DMS153 treated with DMSO at 0.1 percent for 48 hours (cell line): ENCODE measurements around the gene L3MBTL4.
"Not testable (repeated sequence)": the region's sequence is repeated elsewhere in the genome, so short reads cannot be mapped to it uniquely, and the experiment has no call there.

Experiments used
- DNase-seq: peaks from one replicate; lab custom pipeline; 2025; ENCODE audit not compliant: unreplicated experiment; lab: John Stamatoyannopoulos, UW

Gene L3MBTL4

DNA sequence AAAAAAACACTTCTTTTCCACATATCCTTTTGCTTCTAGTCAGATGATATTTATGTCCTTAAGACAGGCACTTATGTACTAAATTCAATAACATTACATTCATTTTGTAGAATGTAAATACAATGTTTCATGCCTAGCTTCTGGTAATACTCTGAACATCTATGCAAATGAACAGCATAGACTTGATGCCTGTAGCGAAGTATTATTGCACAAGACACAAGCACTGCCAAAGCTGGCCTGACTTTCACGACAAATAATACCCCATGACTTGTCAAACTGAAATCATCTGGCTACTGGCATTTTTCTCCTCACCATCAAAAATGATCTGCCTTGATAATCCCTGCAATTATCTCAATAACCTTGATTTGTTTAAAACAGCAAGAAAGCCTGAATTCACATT, 101.3 kb downstream of the L3MBTL4 start:
- no peak for DNase-seq

DNA sequence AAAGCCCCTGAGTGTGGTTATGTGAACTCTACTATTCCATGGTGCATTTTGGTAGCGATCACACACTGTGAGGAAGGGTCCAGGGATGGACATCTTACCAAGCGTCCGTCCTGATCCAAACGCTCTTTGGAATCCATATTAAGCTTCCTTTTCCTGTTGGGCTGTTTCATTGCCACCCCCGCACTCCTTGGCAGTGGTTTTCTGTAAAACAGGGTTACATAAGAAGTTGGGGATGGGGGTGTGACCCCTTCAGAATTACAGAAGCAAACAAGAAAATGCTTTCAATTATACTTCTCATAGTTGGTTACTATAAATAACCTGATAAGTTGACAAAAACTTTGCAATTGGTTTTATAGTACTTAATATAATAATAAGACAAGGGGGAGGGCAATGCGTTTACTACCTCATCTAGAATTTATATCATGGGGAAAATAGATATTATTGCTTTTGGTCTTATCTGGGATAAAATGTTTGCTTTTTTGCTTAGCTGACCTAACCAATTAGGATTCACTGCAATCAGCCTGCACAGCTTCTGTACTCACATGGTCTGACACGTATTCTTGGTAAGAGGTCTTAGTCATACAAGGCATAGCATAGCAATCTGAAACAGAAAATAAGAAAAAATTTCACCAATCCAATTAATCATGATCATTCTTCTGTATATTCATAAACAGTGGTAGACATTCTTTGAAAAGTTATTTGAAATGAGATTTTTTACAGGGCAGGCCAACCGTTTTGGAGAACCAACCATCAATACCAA, 103.1 kb downstream of the L3MBTL4 start:
- no peak for DNase-seq

DNA sequence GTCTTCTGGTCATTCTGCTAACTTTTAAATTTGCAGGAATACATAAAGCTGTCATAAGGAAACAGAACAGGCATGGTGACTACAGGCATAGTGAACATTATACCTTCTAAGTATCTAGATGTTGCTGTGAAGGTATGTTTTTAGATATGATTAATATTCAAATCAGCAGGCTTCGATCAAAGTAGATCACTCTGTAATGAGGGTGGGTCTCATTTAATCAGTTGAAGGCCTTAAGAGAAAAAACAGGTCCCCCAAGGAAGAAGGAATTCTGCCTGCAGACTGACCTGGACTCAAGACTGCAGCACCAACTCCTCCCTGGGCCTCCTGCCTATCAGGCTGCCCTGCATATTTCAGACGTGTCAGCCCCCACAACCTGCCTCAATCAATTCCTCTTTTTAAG, 104.0 kb downstream of the L3MBTL4 start:
- no peak for DNase-seq

DNA sequence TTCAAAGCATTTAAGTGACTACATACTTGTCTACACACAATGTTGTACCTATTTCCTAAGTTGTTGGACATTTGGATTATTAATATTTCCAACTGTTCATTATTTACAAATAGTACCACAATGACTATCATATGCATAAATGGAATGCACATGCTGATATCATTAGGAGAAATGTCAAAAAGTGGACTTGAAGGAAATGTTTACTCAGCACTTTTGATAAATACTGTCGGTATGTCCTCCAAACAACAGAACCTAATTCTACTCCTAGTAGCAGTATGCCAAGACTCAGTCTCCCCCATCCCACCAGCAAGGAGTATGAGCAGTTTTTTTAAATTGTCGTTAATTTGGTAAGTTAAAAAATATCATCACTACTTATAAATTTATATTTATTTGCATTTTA, 116.8 kb downstream of the L3MBTL4 start:
- DNase-seq, result no peak

DNA sequence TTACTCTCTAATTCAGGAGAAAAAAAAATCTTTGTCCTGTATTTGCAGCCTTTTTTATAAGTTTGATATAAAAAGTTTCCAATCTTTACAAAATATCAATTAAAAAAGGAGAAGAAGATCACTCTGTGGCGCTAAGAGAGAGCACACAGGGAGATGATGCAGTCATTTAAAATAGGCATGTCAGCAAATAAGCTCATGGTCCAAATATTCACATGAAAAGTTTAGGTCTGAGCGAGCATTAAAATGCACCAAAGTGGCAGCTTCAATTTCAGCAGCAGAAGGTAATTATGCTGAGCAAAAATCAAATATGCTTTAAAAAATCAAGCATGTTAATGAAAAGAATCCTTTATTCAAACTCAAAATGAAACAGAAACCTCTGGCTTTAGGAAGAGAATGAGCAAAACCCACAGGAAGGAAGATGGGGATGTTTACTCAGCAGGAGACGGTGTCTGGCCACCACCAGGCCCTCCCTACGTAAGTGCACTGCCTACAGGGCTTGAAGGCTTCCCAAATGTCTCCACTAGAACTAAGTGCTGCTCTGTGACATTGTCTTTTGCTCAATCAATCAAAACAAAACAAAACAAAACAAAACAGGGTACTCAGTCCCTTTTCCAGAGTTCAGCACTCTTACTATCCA, 120.4 kb downstream of the L3MBTL4 start:
- no peak for DNase-seq

DNA sequence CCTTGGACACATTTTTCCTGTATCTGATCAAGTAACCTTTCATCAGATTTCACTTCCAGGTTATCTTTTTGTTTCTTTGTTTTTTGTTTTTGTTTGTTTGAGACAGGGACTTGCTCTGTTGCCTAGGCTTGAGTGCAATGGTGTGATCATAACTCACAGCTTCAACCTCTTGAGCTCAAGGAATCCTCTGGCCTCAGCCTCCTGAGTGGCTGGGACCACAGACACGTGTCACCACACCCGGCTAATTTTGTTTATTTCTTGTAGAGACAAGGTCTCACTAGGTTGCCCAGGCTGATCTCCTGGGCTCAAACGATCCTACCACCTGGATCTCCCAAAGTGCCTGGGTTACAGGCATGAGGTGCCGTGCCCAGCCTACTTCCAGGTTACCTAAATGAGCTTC, 124.9 kb downstream of the L3MBTL4 start:
- no peak for DNase-seq

DNA sequence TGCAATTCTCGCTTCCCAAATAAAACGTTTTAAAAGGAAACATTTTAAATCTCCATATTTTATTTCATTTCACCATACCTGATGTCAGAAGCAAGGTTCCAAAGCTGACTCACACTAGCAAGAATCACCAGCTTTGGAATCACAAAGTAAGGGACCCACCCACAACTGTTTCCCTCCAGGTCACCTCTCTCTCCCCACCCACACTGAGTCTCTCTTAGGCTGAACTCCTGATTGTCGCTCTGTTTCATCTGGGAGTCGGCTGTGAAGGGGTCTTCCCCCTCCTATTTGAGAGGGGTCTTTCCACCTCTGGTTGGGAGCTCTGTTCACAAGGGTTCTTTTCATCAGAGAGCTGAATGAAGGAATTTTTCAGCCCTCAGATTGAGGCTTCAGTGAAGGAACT, 128.1 kb downstream of the L3MBTL4 start:
- DNase-seq, result no peak

DNA sequence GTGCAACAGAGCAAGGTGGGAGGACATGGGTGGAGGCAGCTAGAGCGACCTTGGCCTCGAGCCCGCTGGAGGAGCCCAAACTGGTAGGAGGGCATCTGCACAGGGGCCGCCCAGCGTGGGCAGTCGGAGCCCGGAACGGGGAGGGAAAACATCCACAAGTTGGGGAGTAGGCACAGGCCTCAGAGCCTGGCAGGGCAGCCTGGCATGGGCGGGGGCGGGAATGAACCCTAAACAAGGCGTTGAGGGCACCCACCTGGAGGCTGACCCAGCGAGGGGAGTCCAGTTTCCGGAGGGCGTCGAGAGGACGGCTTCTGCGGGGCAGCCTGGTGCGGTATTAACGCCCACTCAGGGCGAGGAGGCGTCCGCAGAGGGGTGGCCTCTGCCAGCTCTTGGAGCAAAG, 129.9 kb downstream of the L3MBTL4 start:
- DNase-seq, result no peak

DNA sequence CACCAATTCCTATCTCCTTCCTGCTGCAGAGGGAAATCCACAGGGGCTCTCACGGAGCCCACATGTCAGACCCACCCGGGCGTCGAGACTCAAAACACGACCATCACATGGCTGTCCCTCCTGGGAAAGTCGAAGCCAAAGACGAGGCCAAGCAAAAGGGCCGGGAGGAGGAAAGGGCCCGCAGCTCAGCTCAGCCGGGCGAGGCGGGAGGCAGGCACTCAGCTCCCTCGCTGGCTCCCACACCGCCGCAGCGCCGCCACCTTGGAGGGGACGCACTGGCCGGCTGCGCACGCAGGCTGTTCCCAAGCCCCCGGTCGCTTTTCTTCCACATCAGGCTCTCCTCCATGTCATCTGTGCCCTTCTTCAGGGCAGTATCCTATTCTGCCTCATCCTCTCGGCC, 130.4 kb downstream of the L3MBTL4 start:
- no peak for DNase-seq

DNA sequence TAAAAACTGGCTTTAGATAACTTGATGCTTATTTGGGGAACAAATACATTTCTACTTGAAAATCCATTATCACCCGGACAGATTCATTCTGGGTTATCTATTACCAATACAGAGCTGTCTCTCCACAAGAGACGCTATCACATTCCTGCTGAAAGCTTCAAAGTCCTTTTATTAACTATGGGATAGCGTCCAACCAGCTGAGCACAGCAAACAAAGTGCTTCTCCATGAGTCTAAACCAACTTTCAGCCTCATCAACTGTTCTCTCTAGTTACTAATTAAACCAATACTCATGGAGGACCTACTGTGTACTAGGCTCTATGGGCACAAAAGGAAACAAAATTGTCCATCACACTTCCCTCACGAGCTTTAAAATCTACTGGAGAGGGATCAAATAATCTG, 132.8 kb downstream of the L3MBTL4 start:
- no peak for DNase-seq

DNA sequence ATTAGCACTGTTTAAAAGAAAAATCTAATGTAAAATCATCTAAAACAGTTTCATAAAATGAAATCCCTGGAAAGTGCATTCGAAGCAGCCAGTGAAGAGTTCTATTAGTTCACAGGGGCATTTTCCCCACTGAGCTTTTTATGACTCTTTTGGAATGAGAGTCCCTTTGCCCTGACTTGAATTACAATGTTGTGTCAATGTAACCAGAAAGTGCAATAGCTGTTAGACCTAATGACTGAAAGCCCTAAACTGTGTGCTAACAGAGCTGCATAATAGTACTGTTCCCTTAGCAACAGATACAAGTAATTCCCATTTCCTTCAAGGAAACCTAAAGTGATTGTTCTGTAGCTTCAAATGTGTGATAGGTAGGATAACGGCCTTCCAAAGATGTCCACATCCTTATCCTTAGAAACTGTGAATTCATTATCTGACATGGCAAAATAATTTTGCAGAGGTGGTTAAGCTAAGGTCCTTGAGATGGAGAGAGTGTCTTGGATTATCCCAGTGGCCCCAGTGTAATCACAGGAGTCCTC, 134.4 kb downstream of the L3MBTL4 start:
- DNase-seq, result no peak

DNA sequence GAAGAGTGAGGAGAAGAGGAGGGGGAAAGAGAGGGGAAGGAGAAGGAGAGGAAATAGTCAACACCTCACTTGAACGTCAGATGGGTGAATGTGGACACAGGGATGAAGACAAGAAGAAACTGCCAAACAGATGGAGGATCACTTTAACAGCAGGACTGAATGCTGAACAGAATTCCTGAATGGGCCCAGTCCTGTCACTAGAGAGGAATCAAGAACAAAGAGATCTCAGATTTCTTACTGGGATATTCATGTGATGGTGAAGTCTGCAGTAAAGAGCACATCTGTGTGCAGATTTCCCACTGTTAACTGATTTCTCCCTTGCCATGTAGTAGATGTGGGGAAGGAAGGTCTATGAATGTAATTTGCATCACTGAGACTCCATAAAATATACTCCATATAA, 135.4 kb downstream of the L3MBTL4 start:
- DNase-seq, result no peak

DNA sequence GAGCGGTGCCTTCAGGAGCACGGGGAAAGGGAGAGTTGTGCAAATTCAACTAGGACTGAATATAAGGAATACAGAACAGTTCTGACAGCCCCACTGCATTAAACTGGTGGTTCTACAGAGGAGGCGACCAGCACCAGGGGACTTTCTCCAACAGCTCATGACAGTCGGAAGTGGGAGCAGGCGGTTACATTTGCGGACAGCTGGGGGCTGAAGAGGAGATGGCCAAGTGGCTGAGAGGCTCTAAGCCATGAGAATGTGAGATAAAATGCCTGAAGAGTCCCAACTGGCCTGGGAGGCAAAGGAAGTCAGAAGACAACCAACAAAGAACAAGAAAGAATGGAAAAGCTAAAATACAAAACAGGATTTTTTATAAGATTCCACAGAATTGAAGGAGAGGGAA, 141.3 kb downstream of the L3MBTL4 start:
- DNase-seq, result no peak

DNA sequence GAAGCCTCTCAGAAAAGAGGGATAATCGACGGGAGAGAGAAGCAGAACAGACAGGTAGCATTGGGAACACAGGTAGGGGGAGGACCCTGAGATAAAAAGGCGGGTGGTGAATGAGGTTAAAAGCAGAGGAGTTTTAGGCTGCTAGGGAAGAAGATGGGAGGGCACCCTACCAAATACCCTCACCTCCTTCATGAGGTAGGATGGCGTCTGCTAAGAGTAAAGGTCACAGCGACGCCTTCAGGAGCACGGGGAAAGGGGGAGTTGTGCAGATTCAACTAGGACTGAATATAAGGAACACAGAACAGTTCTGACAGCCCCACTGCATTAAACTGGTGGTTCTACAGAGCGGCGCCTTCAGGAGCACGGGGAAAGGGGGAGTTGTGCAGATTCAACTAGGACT, 142.6 kb downstream of the L3MBTL4 start:
- not testable (repeated sequence) for DNase-seq

DNA sequence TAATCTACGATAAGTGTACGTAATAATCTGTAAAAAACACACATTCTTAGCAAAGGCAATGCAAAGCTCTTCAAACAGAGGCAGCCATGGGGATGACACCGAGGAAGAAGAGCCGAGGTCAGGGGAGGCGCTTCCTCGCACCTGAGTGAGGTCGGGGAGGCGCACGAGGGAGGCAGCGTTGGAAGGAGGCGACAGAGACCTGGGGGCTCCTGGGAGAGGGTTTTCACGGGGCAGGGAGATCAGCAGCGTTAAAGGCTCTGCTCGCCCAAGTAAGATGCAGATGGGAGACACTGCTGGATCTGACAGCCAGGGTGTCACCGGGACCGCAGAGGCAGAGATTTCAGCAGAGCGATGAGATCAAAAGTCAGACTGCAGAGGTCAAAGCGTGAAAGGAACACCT, 143.1 kb downstream of the L3MBTL4 start:
- no peak for DNase-seq

DNA sequence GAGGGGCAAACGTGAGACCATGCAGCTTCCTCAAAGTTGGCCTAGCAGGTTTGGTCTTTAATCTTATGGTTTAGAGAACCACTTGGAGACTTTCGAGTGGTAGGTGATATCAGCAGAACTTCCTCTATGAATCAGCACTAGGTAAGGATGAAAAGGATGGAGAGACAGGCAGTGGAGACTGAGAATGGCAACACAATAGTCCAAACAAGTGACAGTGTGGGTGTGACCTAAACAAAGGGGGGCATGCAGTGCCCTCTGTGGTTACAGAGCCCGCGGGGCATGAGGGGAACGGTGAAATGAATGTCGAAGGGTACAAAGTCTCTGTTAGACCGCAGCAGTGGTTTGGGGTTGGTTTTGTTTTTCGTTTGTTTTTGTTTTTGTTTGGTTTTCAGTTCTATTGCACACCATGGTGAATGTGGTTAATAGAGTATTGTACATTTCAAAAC, 143.9 kb downstream of the L3MBTL4 start:
- no peak for DNase-seq

DNA sequence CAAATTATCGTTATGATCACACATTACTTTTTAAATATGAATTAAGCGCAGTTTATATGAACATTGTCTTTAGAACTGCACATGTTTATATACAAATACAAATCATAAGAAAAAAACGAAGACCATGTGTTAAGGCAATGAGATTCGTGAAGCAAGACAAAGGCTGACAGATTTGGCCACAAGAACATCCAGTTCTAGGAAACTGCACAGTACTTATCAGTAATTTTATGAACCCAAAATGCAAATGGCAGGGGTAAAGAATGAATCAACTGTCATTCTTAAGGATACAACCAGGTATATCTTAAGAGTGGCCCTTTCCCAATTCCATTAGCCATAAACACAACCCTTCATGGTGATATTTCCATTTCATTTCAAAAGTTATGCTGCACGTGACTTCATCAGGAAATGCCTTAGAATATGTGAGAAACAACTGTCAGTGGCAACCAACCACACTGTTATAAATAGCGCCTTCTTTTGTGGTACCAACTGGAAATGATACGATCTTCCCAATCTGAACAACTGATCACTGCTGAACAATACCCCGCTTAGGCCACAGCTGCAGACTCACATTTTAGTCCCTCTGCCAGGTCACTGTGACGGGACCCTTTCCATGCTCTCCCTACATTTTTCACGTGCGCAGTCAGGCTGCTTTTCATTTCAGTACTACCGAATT, 144.9 kb downstream of the L3MBTL4 start:
- DNase-seq, result no peak

DNA sequence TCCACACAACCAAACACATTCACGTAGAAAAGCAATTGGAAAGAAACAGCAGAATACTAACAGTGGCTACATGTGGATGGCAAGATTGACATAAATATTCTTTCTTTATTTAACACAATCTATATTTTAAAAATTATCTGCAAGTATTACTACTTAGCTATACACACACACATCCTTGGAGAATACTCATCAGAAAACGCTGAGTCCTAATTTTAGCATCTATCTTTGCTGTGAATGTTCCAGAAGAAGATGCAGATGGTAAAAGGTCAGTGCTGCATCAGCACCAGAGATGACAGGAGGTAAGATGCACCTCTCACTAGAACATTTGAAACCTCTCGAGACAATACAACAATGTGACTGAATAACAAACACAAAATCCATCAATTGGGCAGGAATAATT, 148.5 kb downstream of the L3MBTL4 start:
- DNase-seq, result no peak

DNA sequence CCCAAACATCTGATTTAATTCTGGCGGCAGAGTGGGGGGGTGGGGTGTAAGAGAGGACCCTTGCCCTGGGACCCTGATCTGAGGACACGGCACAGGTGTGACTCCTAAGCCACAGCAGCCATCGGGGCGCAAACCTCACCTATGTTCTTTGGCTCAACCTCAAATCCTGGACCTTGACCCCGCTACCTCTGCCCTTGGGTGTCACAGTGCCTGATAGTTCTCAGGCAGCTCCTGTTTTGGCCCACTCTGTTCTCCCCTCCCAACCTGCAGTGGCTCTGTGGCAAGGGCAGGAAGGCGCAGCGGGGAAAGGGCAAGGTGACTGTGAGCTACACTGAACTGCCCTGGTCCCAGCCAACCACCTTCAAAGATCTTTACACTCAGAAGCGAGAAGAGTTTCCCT, 152.8 kb downstream of the L3MBTL4 start:
- no peak for DNase-seq

DNA sequence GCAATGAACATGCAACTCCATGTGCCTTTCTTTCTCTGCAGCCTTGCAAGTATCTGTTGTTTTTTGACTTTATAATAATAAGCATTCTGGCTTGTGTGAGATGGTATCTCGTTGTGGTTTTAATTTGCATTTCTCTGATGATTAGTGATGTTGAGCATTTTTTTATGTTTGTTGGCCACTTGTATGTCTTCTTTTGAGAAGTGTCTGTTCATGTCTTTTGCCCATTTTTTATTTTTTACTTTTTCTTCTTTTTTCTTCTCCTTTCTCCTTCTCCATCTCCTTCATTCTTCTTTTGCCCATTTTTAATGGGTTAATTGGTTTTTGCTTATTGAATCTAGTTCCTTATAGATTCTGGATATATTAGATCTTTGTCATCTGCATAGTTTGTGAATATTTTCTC, 155.4 kb downstream of the L3MBTL4 start:
- not testable (repeated sequence) for DNase-seq

DNA sequence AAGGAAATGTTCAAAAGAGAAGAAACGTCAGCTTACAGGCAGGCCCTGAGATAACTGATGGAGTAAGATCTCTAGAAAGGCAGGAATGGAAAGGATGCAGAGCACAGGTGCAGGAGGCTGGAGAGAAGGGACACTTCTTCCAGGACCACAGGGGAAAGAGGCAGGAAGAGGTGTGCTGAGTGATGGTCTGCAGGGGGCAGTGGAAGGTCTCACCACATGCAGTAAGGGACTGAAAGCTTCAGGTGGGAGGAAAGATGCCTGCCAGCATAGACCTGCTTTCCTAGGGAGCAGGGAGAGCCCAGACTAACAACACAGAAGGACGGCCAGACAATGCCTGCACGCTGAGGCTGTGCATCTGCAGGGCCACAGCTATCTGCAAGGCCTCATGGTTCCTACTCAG, 156.8 kb downstream of the L3MBTL4 start:
- no peak for DNase-seq

DNA sequence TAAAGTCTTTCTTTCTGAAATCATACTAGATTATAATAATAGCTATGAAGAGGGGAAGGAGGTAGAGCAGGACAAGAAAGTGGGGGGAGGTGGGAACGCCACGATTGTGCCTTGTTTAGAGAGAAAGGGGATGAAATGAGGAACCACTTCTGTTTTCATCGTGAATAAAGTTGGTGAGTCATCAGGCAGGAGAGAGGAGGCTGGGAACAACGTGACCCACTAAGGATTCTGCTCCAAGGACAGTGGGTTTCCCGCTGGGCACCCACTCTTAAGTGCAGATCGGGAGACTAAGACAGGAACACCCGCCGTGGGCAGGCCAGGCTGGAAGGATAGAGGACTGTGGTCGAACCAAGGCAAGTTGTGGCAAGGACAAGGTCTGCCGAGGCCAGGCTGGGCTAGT, 158.2 kb downstream of the L3MBTL4 start:
- DNase-seq, result no peak
